ENCODE results near the gene TSPEAR. TPM values are rescaled to one million over a fixed set of nuclear protein-coding genes. Genes with fewer than 3 reads are reported as not detected.

Gene TSPEAR
- not detected for total RNA-seq

GRCh38 chr21:44711327-44712202 lies at the start of gene TSPEAR:
Gene TSPEAR (minus strand): TSS chr21:44711572. CDS start chr21:44711514, 58 bp downstream.
- no peak within 1 kb of the TSS for H3K27ac ChIP-seq
- in situ Hi-C loops (cut with MboI; ENCODE audit: low pct_ligation_motif_present in 1 of 4, low pct_unique_long_range_greater_than_20kb in 1 of 4, low sequenced_read_pairs in 3 of 4) (no loop called here), intact Hi-C loops (cut with DNase I; ENCODE audit: low total_unique reads) (no loop called here)
- DNase-seq: no peak
- 2% methylated on average over 18 of the region's 41 CpGs; no CpG with 5 or more reads in 1 of the 2 donors for WGBS, 2 donors (ENCODE audit: low coverage in 1 of 2)
- H3K9me3 ChIP-seq: no peaks in the 10 kb centered on the region
- H3K4me3 ChIP-seq: no peak within 1 kb of the TSS
- peaks cover 0 to 4% (median 2%) of the 10 kb centered on the region in 4 donors for H3K4me1 ChIP-seq
- TF ChIP-seq POLR2AphosphoS5 (IDR thresholded peaks at IDR 0.05): no peak
- no peak for TF ChIP-seq POLR2A (IDR thresholded peaks at IDR 0.05)
- no peak for TF ChIP-seq CTCF (IDR thresholded peaks at IDR 0.05)
- no peak for TF ChIP-seq EP300 (IDR thresholded peaks at IDR 0.05; ENCODE audit: low read depth)
- H3K36me3 ChIP-seq: no peaks in the 10 kb centered on the region
- peaks cover 94% of the 10 kb centered on the region for H3K27me3 ChIP-seq

- in situ Hi-C loops (cut with MboI; ENCODE audit: low pct_ligation_motif_present in 1 of 4, low pct_unique_long_range_greater_than_20kb in 1 of 4, low sequenced_read_pairs in 3 of 4): no loop called here
- Histone ChIP-seq H3K4me3 (no peak overlapping the region), H3K27me3 (no peaks in the 10 kb centered on the region), H3K4me1 (peaks cover 0 to 11% (median 4%) of the 10 kb centered on the region in 4 donors), H3K36me3 (no peaks in the 10 kb centered on the region), H3K9me3 (no peaks in the 10 kb centered on the region), H3K27ac (no peak overlapping the region)
- DNase-seq: no peak
- intact Hi-C loops (cut with DNase I; ENCODE audit: low total_unique reads): no loop called here
- WGBS, 2 donors (ENCODE audit: low coverage in 1 of 2): 87 to 88% methylated on average over 4 to 9 of the region's 9 CpGs
- TF ChIP-seq POLR2A (IDR thresholded peaks at IDR 0.05): no peak
Measured at GRCh38 chr21:44760376-44760775, 49.0 kb upstream of the TSPEAR start.

GRCh38 chr21:44759628-44760285 lies 48.4 kb upstream of the TSPEAR start:
- Histone ChIP-seq H3K4me3 (no peak overlapping the region), H3K9me3 (no peaks in the 10 kb centered on the region), H3K27me3 (no peaks in the 10 kb centered on the region), H3K4me1 (peaks cover 0 to 11% (median 4%) of the 10 kb centered on the region in 4 donors), H3K27ac (no peak overlapping the region), H3K36me3 (no peaks in the 10 kb centered on the region)
- 89 to 100% methylated on average over 1 to 22 of the region's 22 CpGs for WGBS, 2 donors (ENCODE audit: low coverage in 1 of 2)
- in situ Hi-C loops (cut with MboI; ENCODE audit: low pct_ligation_motif_present in 1 of 4, low pct_unique_long_range_greater_than_20kb in 1 of 4, low sequenced_read_pairs in 3 of 4) (no loop called here), intact Hi-C loops (cut with DNase I; ENCODE audit: low total_unique reads) (no loop called here)
- TF ChIP-seq EP300 (IDR thresholded peaks at IDR 0.05; ENCODE audit: low read depth) (no peak), POLR2AphosphoS5 (IDR thresholded peaks at IDR 0.05) (no peak), POLR2A (IDR thresholded peaks at IDR 0.05) (no peak), CTCF (IDR thresholded peaks at IDR 0.05) (no peak)
- no peak for DNase-seq

GRCh38 chr21:44758781-44759627 lies 47.6 kb upstream of the TSPEAR start:
- Histone ChIP-seq H3K9me3 (no peaks in the 10 kb centered on the region), H3K36me3 (no peaks in the 10 kb centered on the region), H3K27me3 (no peaks in the 10 kb centered on the region), H3K4me1 (peaks cover 0 to 11% (median 4%) of the 10 kb centered on the region in 4 donors), H3K27ac (no peak overlapping the region), H3K4me3 (no peak overlapping the region)
- 69% methylated on average over 24 of the region's 26 CpGs; no CpG with 5 or more reads in 1 of the 2 donors for WGBS, 2 donors (ENCODE audit: low coverage in 1 of 2)
- in situ Hi-C loops (cut with MboI; ENCODE audit: low pct_ligation_motif_present in 1 of 4, low pct_unique_long_range_greater_than_20kb in 1 of 4, low sequenced_read_pairs in 3 of 4): no loop called here
- no peak for TF ChIP-seq POLR2A (IDR thresholded peaks at IDR 0.05)
- no peak for TF ChIP-seq CTCF (IDR thresholded peaks at IDR 0.05)
- no peak for TF ChIP-seq EP300 (IDR thresholded peaks at IDR 0.05; ENCODE audit: low read depth)
- TF ChIP-seq POLR2AphosphoS5 (IDR thresholded peaks at IDR 0.05): no peak
- intact Hi-C loops (cut with DNase I; ENCODE audit: low total_unique reads): no loop called here
- DNase-seq: no peak
